Activated CD4-positive, alpha-beta memory T cell treated with anti-CD3 and anti-CD28 coated beads for 36 hours (primary cell): ENCODE data around the gene SH3D19. TPM values are rescaled to one million over a fixed set of nuclear protein-coding genes. Genes with fewer than 3 reads are reported as not detected.
"Not testable (repeated sequence)": the region's sequence is repeated elsewhere in the genome, so short reads cannot be mapped to it uniquely, and the experiment has no call there.

Experiments
- CTCF ChIA-PET: fragments of 350-600 bp; sonication (Branson Sonifier 250); formaldehyde crosslinking; loops from one replicate; lab custom pipeline; 2021; ENCODE audit warnings: antibody characterized with exemption, inconsistent platforms; lab: Charles Lee
- POLR2A ChIA-PET: fragments of 350-600 bp; sonication (Branson Sonifier 250); formaldehyde crosslinking; loops from one replicate; lab custom pipeline; 2021; ENCODE audit warnings: antibody characterized with exemption; lab: Charles Lee
- DNase-seq: peaks from one replicate; pipeline ENCODE4 v3.0.0-alpha.2; 2020
- H3K27ac Mint-ChIP-seq: one replicate; pipeline ENCODE4 v1.8.0; 2021; ENCODE audit warnings: mixed read lengths
- H3K27me3 Mint-ChIP-seq: one replicate; pipeline ENCODE4 v1.8.0; 2021; ENCODE audit warnings: mixed read lengths
- H3K36me3 Mint-ChIP-seq: one replicate; pipeline ENCODE4 v1.8.0; 2021; ENCODE audit warnings: mixed read lengths
- H3K4me1 Mint-ChIP-seq: one replicate; pipeline ENCODE4 v1.8.0; 2021; ENCODE audit warnings: low read depth, mixed read lengths
- H3K4me3 Mint-ChIP-seq: one replicate; pipeline ENCODE4 v1.8.0; 2021; ENCODE audit warnings: mild to moderate bottlenecking, mixed read lengths
- H3K9me3 Mint-ChIP-seq: one replicate; pipeline ENCODE4 v1.8.0; 2021; ENCODE audit warnings: mixed read lengths
- intact Hi-C: fragments of 100-400 bp; cut with micrococcal nuclease; formaldehyde crosslinking; loops from one replicate; pipeline ENCODE4 v1.15.1; 2023
- total RNA-seq, 2 experiments: library from RNA; stranded (reverse); gene quantifications; one replicate each; pipeline ENCODE4 v1.2.3, GENCODE V29; 2021

SH3D19 gene
- total RNA-seq, 2 experiments from 2014 or later: 0.68 TPM; not detected in 1

GRCh38 chr4:151091047-151091446 is 234.4 kb downstream of the SH3D19 start:
- intact Hi-C loops: no loop called here
- no peaks in the 10 kb centered on the region for H3K36me3 Mint-ChIP-seq
- ChIA-PET CTCF (no interaction called here), POLR2A (no interaction called here)
- DNase-seq: no peak
- H3K27me3 Mint-ChIP-seq: no peaks in the 10 kb centered on the region
- H3K9me3 Mint-ChIP-seq: no peaks in the 10 kb centered on the region
- no peak overlapping the region for H3K4me3 Mint-ChIP-seq
- H3K27ac Mint-ChIP-seq: no peak overlapping the region
- H3K4me1 Mint-ChIP-seq: peaks cover 9% of the 10 kb centered on the region

- no peak for DNase-seq
These were observed 237.9 kb downstream of the SH3D19 start for GRCh38 chr4:151087467-151087866.

GRCh38 chr4:151077978-151078377 is 247.4 kb downstream of the SH3D19 start:
- CTCF ChIA-PET, H3K27me3 Mint-ChIP-seq, H3K4me3 Mint-ChIP-seq, H3K27ac Mint-ChIP-seq, H3K36me3 Mint-ChIP-seq, H3K4me1 Mint-ChIP-seq, H3K9me3 Mint-ChIP-seq: not testable (repeated sequence)
- intact Hi-C loops: loop anchor here (1.0 kb wide), 1 partner anchor 21 kb away; the partner anchor contains the start of gene RPS3A
- POLR2A ChIA-PET: interaction anchor here (0.6 kb wide), 1 partner anchor 599 kb away, joined by 3 read pairs; no protein-coding TSS in a partner anchor
- DNase-seq: peak; percentile 50

More at GRCh38 chr4:151087467-151087866, 237.9 kb downstream of the SH3D19 start:
- Mint-ChIP-seq H3K4me3 (no peak overlapping the region), H3K27me3 (no peaks in the 10 kb centered on the region), H3K27ac (no peak overlapping the region), H3K4me1 (no peaks in the 10 kb centered on the region), H3K36me3 (no peaks in the 10 kb centered on the region), H3K9me3 (no peaks in the 10 kb centered on the region)
- CTCF ChIA-PET: interaction anchor here (0.6 kb wide), 1 partner anchor 824 kb away, joined by 3 read pairs; no protein-coding TSS in a partner anchor
- POLR2A ChIA-PET: interaction anchor here (0.6 kb wide), 1 partner anchor 11 kb away, joined by 3 read pairs; no protein-coding TSS in a partner anchor
- intact Hi-C loops: no loop called here

GRCh38 chr4:151074416-151074916 is 250.9 kb downstream of the SH3D19 start:
- Mint-ChIP-seq H3K27ac (no peak overlapping the region), H3K36me3 (no peaks in the 10 kb centered on the region), H3K9me3 (no peaks in the 10 kb centered on the region), H3K27me3 (peaks cover 2% of the 10 kb centered on the region), H3K4me1 (peaks cover 5% of the 10 kb centered on the region), H3K4me3 (no peak overlapping the region)
- intact Hi-C loops: no loop called here
- DNase-seq: no peak
- ChIA-PET CTCF (interaction anchor here (0.8 kb wide), 1 partner anchor 19 kb away, joined by 3 read pairs; no protein-coding TSS in a partner anchor), POLR2A (interaction anchor here (0.5 kb wide), 1 partner anchor 10 kb away, joined by 3 read pairs; no protein-coding TSS in a partner anchor)

Other genes starting within 250 kb of the SH3D19 start
- 1,000 to 10,000 TPM; 3,192 to 3,296 TPM for gene RPS3A, start 226.0 kb downstream of the SH3D19 start, total RNA-seq
- gene PRSS48, start 48.4 kb downstream of the SH3D19 start, total RNA-seq: not detected
- gene FHIP1A, start 83.6 kb upstream of the SH3D19 start, total RNA-seq: under 1 TPM; 0.45 to 0.46 TPM